BJ (cell line): ENCODE results near the gene PLPP3. TPM values are rescaled to one million over a fixed set of nuclear protein-coding genes. Genes with fewer than 3 reads are reported as not detected.

Experiments
- CTCF ChIA-PET: fragments of 350-600 bp; formaldehyde crosslinking; extraction: SDS; loops from one replicate; lab custom pipeline; 2021; ENCODE audit warnings: antibody characterized with exemption, inconsistent platforms; lab: Yijun Ruan, JAX
- POLR2A ChIA-PET: fragments of 300-600 bp; sonication (Branson Sonifier 250); formaldehyde crosslinking; extraction: SDS; loops from one replicate; lab custom pipeline; 2021; ENCODE audit warnings: antibody characterized with exemption; lab: Charles Lee
- DNase-seq: peaks from one replicate; pipeline ENCODE4 v3.0.0-alpha.2; 2011; ENCODE audit warnings: low read depth
- H3K27me3 ChIP-seq: 2 replicates; pipeline ENCODE4 v1.6.0; 2011; ENCODE audit warnings: low read length; ENCODE audit not compliant: control insufficient read depth, insufficient read depth
- H3K36me3 ChIP-seq: 2 replicates; pipeline ENCODE4 v1.5.1; 2011; ENCODE audit warnings: low read length; ENCODE audit not compliant: control insufficient read depth, insufficient read depth
- H3K4me3 ChIP-seq: 2 replicates; pipeline ENCODE4 v1.5.1; 2011; ENCODE audit warnings: low read depth, mild to moderate bottlenecking, control low read depth, low read length
- CTCF ChIP-seq: IDR thresholded peaks from 2 replicates; pipeline ENCODE4 v1.5.1; 2011; ENCODE audit warnings: low read depth, mild to moderate bottlenecking, control low read depth, inconsistent platforms, low read length, moderate library complexity; ENCODE audit not compliant: insufficient read depth
- polyA plus RNA-seq: library from polyadenylated mRNA; depleted of rRNA; stranded (reverse); fragments of >200 nt; gene quantifications from 2 replicates; pipeline ENCODE4 v1.2.3, GENCODE V29; 2011

The PLPP3 gene
- polyA plus RNA-seq, 1 experiment: 55.4 TPM

- TF ChIP-seq CTCF: no peak
- DNase-seq: no peak
- ChIA-PET CTCF (no interaction called here), POLR2A (no interaction called here)
- Histone ChIP-seq H3K4me3 (no peak overlapping the region), H3K27me3 (no peaks in the 10 kb centered on the region), H3K36me3 (no peaks in the 10 kb centered on the region; the same call in 1 of the 2 replicates)
These were observed 8.4 kb downstream of the PLPP3 start for GRCh38 chr1:56570924-56571372.

GRCh38 chr1:56569661-56570060, 9.7 kb downstream of the PLPP3 start:
- H3K27me3 ChIP-seq: no peaks in the 10 kb centered on the region
- H3K4me3 ChIP-seq: no peak overlapping the region
- no peak for TF ChIP-seq CTCF
- no peak for DNase-seq
- H3K36me3 ChIP-seq: no peaks in the 10 kb centered on the region; the same call in 1 of the 2 replicates
- POLR2A ChIA-PET: no interaction called here
- CTCF ChIA-PET: interaction anchor here (0.8 kb wide), 1 partner anchor 545 kb away, joined by 3 read pairs; no protein-coding TSS in a partner anchor

GRCh38 chr1:56566994-56567393, 12.4 kb downstream of the PLPP3 start:
- DNase-seq: no peak
- H3K36me3 ChIP-seq: no peaks in the 10 kb centered on the region; the same call in none of the 2 replicates
- TF ChIP-seq CTCF: no peak
- ChIA-PET CTCF (interaction anchor here (1.2 kb wide), 1 partner anchor 10 kb away, joined by 3 read pairs; no protein-coding TSS in a partner anchor), POLR2A (no interaction called here)
- H3K27me3 ChIP-seq: no peaks in the 10 kb centered on the region
- H3K4me3 ChIP-seq: no peak overlapping the region

- no peaks in the 10 kb centered on the region for H3K27me3 ChIP-seq
- POLR2A ChIA-PET: no interaction called here
- no peak for DNase-seq
- no peak for TF ChIP-seq CTCF
- H3K36me3 ChIP-seq: no peaks in the 10 kb centered on the region; the same call in none of the 2 replicates
- CTCF ChIA-PET: interaction anchor here (1.2 kb wide), 1 partner anchor 11 kb away, joined by 3 read pairs; no protein-coding TSS in a partner anchor
- H3K4me3 ChIP-seq: no peak overlapping the region
These were observed 13.2 kb downstream of the PLPP3 start for GRCh38 chr1:56566061-56566744.

GRCh38 chr1:56564615-56565014, 14.7 kb downstream of the PLPP3 start:
- Histone ChIP-seq H3K27me3 (no peaks in the 10 kb centered on the region), H3K4me3 (no peak overlapping the region), H3K36me3 (no peaks in the 10 kb centered on the region; the same call in none of the 2 replicates)
- POLR2A ChIA-PET: interaction anchor here (0.6 kb wide), 2 partner anchors 9 to 742 kb away, joined by 4 read pairs; no protein-coding TSS in a partner anchor
- TF ChIP-seq CTCF: no peak
- CTCF ChIA-PET: interaction anchor here (0.6 to 1.7 kb wide), 4 partner anchors 14 to 545 kb away, joined by 3 to 6 read pairs (median 4); partner anchors contain the start of gene PLPP3
- DNase-seq: no peak
